ENCODE measurements around the gene POLR3H.
A peak's percentile ranks its signal among the peaks of the same experiment; 100 is the strongest.

Gene POLR3H

GRCh38 chr22:41535244-41535643, 9.0 kb downstream of the POLR3H start:
- peak; percentile 72 for DNase-seq (ENCODE audit: low spot score)

GRCh38 chr22:41534219-41534618, 10.1 kb downstream of the POLR3H start:
- no peak for DNase-seq (ENCODE audit: low spot score)

GRCh38 chr22:41532908-41533825, 11.1 kb downstream of the POLR3H start:
- DNase-seq (ENCODE audit: low spot score), result peak; percentile 84

GRCh38 chr22:41531715-41532477, 12.4 kb downstream of the POLR3H start:
- no peak for DNase-seq (ENCODE audit: low spot score)

GRCh38 chr22:41530890-41531714, 13.2 kb downstream of the POLR3H start:
- no peak for DNase-seq (ENCODE audit: low spot score)

- no peak for DNase-seq (ENCODE audit: low spot score)
Observed at GRCh38 chr22:41528938-41529561, 15.2 kb downstream of the POLR3H start.

GRCh38 chr22:41528132-41528766, 16.0 kb downstream of the POLR3H start:
- DNase-seq (ENCODE audit: low spot score), result no peak

- peak; percentile 78 for DNase-seq (ENCODE audit: low spot score)
Observed at GRCh38 chr22:41526830-41527799, 17.2 kb downstream of the POLR3H start.

- DNase-seq (ENCODE audit: low spot score), result no peak
Observed at GRCh38 chr22:41526226-41526829, 17.9 kb downstream of the POLR3H start.

GRCh38 chr22:41525450-41526225, 18.6 kb downstream of the POLR3H start:
- no peak for DNase-seq (ENCODE audit: low spot score)

GRCh38 chr22:41524809-41525449, 19.3 kb downstream of the POLR3H start:
- DNase-seq (ENCODE audit: low spot score), result no peak

- DNase-seq (ENCODE audit: low spot score), result no peak
Observed at GRCh38 chr22:41524251-41524661, 20.0 kb downstream of the POLR3H start.

GRCh38 chr22:41523464-41524221, 20.6 kb downstream of the POLR3H start:
- no peak for DNase-seq (ENCODE audit: low spot score)

- DNase-seq (ENCODE audit: low spot score), result no peak
Observed at GRCh38 chr22:41522813-41523212, 21.5 kb downstream of the POLR3H start.

- no peak for DNase-seq (ENCODE audit: low spot score)
Observed at GRCh38 chr22:41521126-41521525, 23.1 kb downstream of the POLR3H start.

GRCh38 chr22:41518048-41518347, 26.3 kb downstream of the POLR3H start:
- no peak for DNase-seq (ENCODE audit: low spot score)

GRCh38 chr22:41517172-41518047, 26.9 kb downstream of the POLR3H start:
- peak; percentile 84 for DNase-seq (ENCODE audit: low spot score)
